ENCODE results near the gene INO80B. TPM values are rescaled to one million over a fixed set of nuclear protein-coding genes. Genes with fewer than 3 reads are reported as not detected.

Gene INO80B
- total and polyA plus RNA-seq, 2 of the 8 experiments (the other 6 are each of a cell fraction or from before 2014, with no cell fraction given) = 3.9 to 18.5 TPM

- H3K27me3 ChIP-seq (replicated peaks in 1 of 4; ENCODE audit: control insufficient read depth in 3 of 4, extremely low read depth in 1 of 4, insufficient read depth in 3 of 4, low read length in 3 of 4) = no peaks in the 10 kb centered on the region
Measured at GRCh38 chr2:74488643-74489481, 34.0 kb downstream of the INO80B start.

More at GRCh38 chr2:74488643-74489481, 34.0 kb downstream of the INO80B start:
- 0 out of 4 replicates have a peak, but pooled peaks cover 0 to 2% of the 10 kb centered on the region in 2 experiments for H3K79me2 ChIP-seq (ENCODE audit: control insufficient read depth in 1 of 2, insufficient read depth in 2 of 2, low read length in 2 of 2)
- DNase-seq (ENCODE audit: low read depth in 1 of 2, low spot score in 2 of 2) (no peak), FAIRE-seq (no peak)
- peaks cover 7 to 22% (median 18%) of the 10 kb centered on the region in 4 experiments for H3K36me3 ChIP-seq (ENCODE audit: control insufficient read depth in 2 of 4, insufficient read depth in 4 of 4, low read length in 3 of 4)
- no peak overlapping the region for H3K4ac ChIP-seq (replicated peaks; ENCODE audit: insufficient read length, low read depth, low read length)
- CTCF ChIA-PET (ENCODE audit: partially characterized antibody) = interaction anchor here (0.9 to 6.9 kb wide), 8 partner anchors 12 to 98 kb away, joined by 3 to 37 read pairs (median 4); partner anchors contain the start of genes INO80B and LBX2
- no peak overlapping the region for H3K4me3 ChIP-seq (ENCODE audit: extremely low read depth in 1 of 4, insufficient read depth in 2 of 4, low read depth in 3 of 4, low read length in 4 of 4)
- H4K20me1 ChIP-seq (replicated peaks in 1 of 2; ENCODE audit: control insufficient read depth in 1 of 2, insufficient read depth in 2 of 2, low read length in 2 of 2) = peaks cover 2 to 6% of the 10 kb centered on the region in 2 experiments
- POLR2A ChIA-PET (ENCODE audit: partially characterized antibody) = interaction anchor here (0.9 to 3.2 kb wide), 9 partner anchors 8 to 50 kb away, joined by 3 to 11 read pairs (median 4); partner anchors contain the start of genes LBX2, PCGF1 and WBP1
- H3K14ac ChIP-seq (ENCODE audit: insufficient read length) = no peak overlapping the region
- no peaks in the 10 kb centered on the region for H3K4me1 ChIP-seq (replicated peaks in 1 of 4; ENCODE audit: control insufficient read depth in 3 of 4, insufficient read depth in 4 of 4, low read length in 3 of 4)
- no peak overlapping the region for H2BK15ac ChIP-seq (ENCODE audit: low read length)
- no peak overlapping the region for H2AFZ ChIP-seq (ENCODE audit: low read length)
- no peak overlapping the region for H3K9ac ChIP-seq (replicated peaks in 1 of 4; ENCODE audit: extremely low read depth in 1 of 4, low read depth in 3 of 4, low read length in 3 of 4)
- H2BK12ac ChIP-seq (ENCODE audit: low read depth, low read length) = no peak overlapping the region
- no peak overlapping the region for H4K8ac ChIP-seq (ENCODE audit: extremely low read depth, insufficient read depth, low read length)
- H3K9me3 ChIP-seq (ENCODE audit: insufficient read depth in 2 of 2, low read depth in 1 of 2, low read length in 1 of 2) = no peaks in the 10 kb centered on the region
- no peak overlapping the region for H3K56ac ChIP-seq (replicated peaks; ENCODE audit: insufficient read length, low read depth, low read length)
- no peaks in the 10 kb centered on the region for H3K23me2 ChIP-seq (ENCODE audit: low read depth, low read length)
- no peaks in the 10 kb centered on the region for H3K79me1 ChIP-seq (ENCODE audit: low read depth, low read length)
- H3K4me2 ChIP-seq (ENCODE audit: insufficient read depth in 1 of 2, low read depth in 2 of 2, low read length in 2 of 2) = no peak overlapping the region
- no peak overlapping the region for H3K23ac ChIP-seq (ENCODE audit: insufficient read length)
- WGBS, 2 experiments (ENCODE audit: extremely low coverage in 1 of 2, insufficient coverage in 1 of 2, insufficient read length in 1 of 2, insufficient replicate concordance in 2 of 2, low coverage in 1 of 2, low lambda C conversion rate in 2 of 2, missing lambda C conversion rate in 1 of 2) = 88% methylated on average over 9 of the region's 9 CpGs; no CpG with 5 or more reads in 1 of the 2 experiments
- no peak overlapping the region for H2BK5ac ChIP-seq (ENCODE audit: low read depth, low read length)
- no peak for TF ChIP-seq RBBP5 (IDR thresholded peaks at IDR 0.05; ENCODE audit: borderline replicate concordance, low read depth, low read length)
- no peak for TF ChIP-seq PHF8 (conservative IDR thresholded peaks at IDR 0.05; ENCODE audit: low read depth, low read length)
- no peak for TF ChIP-seq NANOG (IDR thresholded peaks at IDR 0.05; ENCODE audit: insufficient read depth, low read depth, low read length, poor library complexity, severe bottlenecking)
- no peak overlapping the region for H2BK20ac ChIP-seq (ENCODE audit: low read length)
- no peak overlapping the region for H2BK120ac ChIP-seq (replicated peaks; ENCODE audit: low read depth, low read length)
- H3K18ac ChIP-seq (ENCODE audit: extremely low read depth, low read length) = no peak overlapping the region
- H4K5ac ChIP-seq (ENCODE audit: insufficient read length, low read depth, low read length) = no peak overlapping the region
- no peak overlapping the region for H4K91ac ChIP-seq (replicated peaks; ENCODE audit: insufficient read length, low read length)
- no peak overlapping the region for H3K27ac ChIP-seq (ENCODE audit: low read depth, low read length)
- H2AK5ac ChIP-seq (ENCODE audit: low read depth, low read length) = no peak overlapping the region
